ENCODE results near the gene ABCC1.
"Not testable (repeated sequence)": the region's sequence is repeated elsewhere in the genome, so short reads cannot be mapped to it uniquely, and the experiment has no call there.

ABCC1 gene

GRCh38 chr16:16143038-16143763, 193.8 kb downstream of the ABCC1 start:
- DNase-seq, result no peak

GRCh38 chr16:16143931-16144330, 194.5 kb downstream of the ABCC1 start:
- DNase-seq, result no peak

GRCh38 chr16:16144416-16144815, 195.0 kb downstream of the ABCC1 start:
- DNase-seq, result no peak

GRCh38 chr16:16145286-16145685, 195.9 kb downstream of the ABCC1 start:
- DNase-seq, result no peak

GRCh38 chr16:16146380-16147315, 197.2 kb downstream of the ABCC1 start:
- no peak for DNase-seq

- DNase-seq, result no peak
Measured at GRCh38 chr16:16147316-16147999, 198.0 kb downstream of the ABCC1 start.

- DNase-seq, result not testable (repeated sequence)
Measured at GRCh38 chr16:16148000-16148599, 198.7 kb downstream of the ABCC1 start.

GRCh38 chr16:16148755-16149154, 199.3 kb downstream of the ABCC1 start:
- DNase-seq, result peak; percentile 12

GRCh38 chr16:16149710-16150116, 200.3 kb downstream of the ABCC1 start:
- no peak for DNase-seq

- peak; percentile 17 for DNase-seq
Measured at GRCh38 chr16:16150117-16150877, 200.9 kb downstream of the ABCC1 start.

GRCh38 chr16:16150878-16151152, 201.4 kb downstream of the ABCC1 start:
- DNase-seq, result no peak

GRCh38 chr16:16151315-16151714, 201.9 kb downstream of the ABCC1 start:
- no peak for DNase-seq

GRCh38 chr16:16153000-16153399, 203.6 kb downstream of the ABCC1 start:
- not testable (repeated sequence) for DNase-seq

GRCh38 chr16:16154281-16154951, 205.0 kb downstream of the ABCC1 start:
- no peak for DNase-seq

GRCh38 chr16:16155234-16155633, 205.8 kb downstream of the ABCC1 start:
- no peak for DNase-seq

GRCh38 chr16:16157166-16157565, 207.8 kb downstream of the ABCC1 start:
- DNase-seq, result no peak

GRCh38 chr16:16158082-16158658, 208.8 kb downstream of the ABCC1 start:
- no peak for DNase-seq

GRCh38 chr16:16158741-16159374, 209.4 kb downstream of the ABCC1 start:
- no peak for DNase-seq

- DNase-seq, result no peak
Measured at GRCh38 chr16:16159662-16160061, 210.2 kb downstream of the ABCC1 start.

GRCh38 chr16:16161319-16161718, 211.9 kb downstream of the ABCC1 start:
- no peak for DNase-seq

GRCh38 chr16:16161840-16162239, 212.4 kb downstream of the ABCC1 start:
- not testable (repeated sequence) for DNase-seq
